HuH-7 (cell line): ENCODE data around the gene EZH2.

ENCODE experiments used
- DNase-seq: peaks from one replicate; pipeline ENCODE4 v3.0.0; 2011; ENCODE audit warnings: low spot score

The EZH2 gene

GRCh38 chr7:148804343-148805235 is 79.5 kb downstream of the EZH2 start:
- DNase-seq, result no peak

- no peak for DNase-seq
Observed at GRCh38 chr7:148803094-148803493, 81.0 kb downstream of the EZH2 start.

GRCh38 chr7:148802101-148802493 is 82.0 kb downstream of the EZH2 start:
- no peak for DNase-seq

- no peak for DNase-seq
Observed at GRCh38 chr7:148800677-148801076, 83.4 kb downstream of the EZH2 start.

GRCh38 chr7:148799893-148800555 is 84.1 kb downstream of the EZH2 start:
- DNase-seq, result no peak

GRCh38 chr7:148796841-148797240 is 87.2 kb downstream of the EZH2 start:
- DNase-seq, result no peak

GRCh38 chr7:148794476-148794875 is 89.6 kb downstream of the EZH2 start:
- DNase-seq, result no peak

GRCh38 chr7:148793590-148793989 is 90.5 kb downstream of the EZH2 start:
- no peak for DNase-seq

GRCh38 chr7:148791546-148791945 is 92.5 kb downstream of the EZH2 start:
- no peak for DNase-seq

GRCh38 chr7:148790850-148791249 is 93.2 kb downstream of the EZH2 start:
- no peak for DNase-seq

GRCh38 chr7:148790131-148790726 is 93.9 kb downstream of the EZH2 start:
- no peak for DNase-seq

GRCh38 chr7:148789220-148789619 is 94.9 kb downstream of the EZH2 start:
- DNase-seq, result no peak

- DNase-seq, result no peak
Observed at GRCh38 chr7:148787571-148788295, 96.4 kb downstream of the EZH2 start.

GRCh38 chr7:148783801-148784527 is 100.1 kb downstream of the EZH2 start:
- no peak for DNase-seq

GRCh38 chr7:148782757-148783456 is 101.2 kb downstream of the EZH2 start:
- DNase-seq, result no peak

- no peak for DNase-seq
Observed at GRCh38 chr7:148774471-148774870, 109.6 kb downstream of the EZH2 start.

- DNase-seq, result no peak
Observed at GRCh38 chr7:148773334-148773733, 110.8 kb downstream of the EZH2 start.

- no peak for DNase-seq
Observed at GRCh38 chr7:148772297-148773089, 111.6 kb downstream of the EZH2 start.

- no peak for DNase-seq
Observed at GRCh38 chr7:148770004-148770403, 114.1 kb downstream of the EZH2 start.

- DNase-seq, result no peak
Observed at GRCh38 chr7:148763622-148764021, 120.5 kb downstream of the EZH2 start.
